Measurements from ENCODE around the gene CYFIP2. TPM values are rescaled to one million over a fixed set of nuclear protein-coding genes. Genes with fewer than 3 reads are reported as not detected.

The CYFIP2 gene
- 10 to 100 TPM; 17.8 to 25.2 TPM for total RNA-seq

DNA sequence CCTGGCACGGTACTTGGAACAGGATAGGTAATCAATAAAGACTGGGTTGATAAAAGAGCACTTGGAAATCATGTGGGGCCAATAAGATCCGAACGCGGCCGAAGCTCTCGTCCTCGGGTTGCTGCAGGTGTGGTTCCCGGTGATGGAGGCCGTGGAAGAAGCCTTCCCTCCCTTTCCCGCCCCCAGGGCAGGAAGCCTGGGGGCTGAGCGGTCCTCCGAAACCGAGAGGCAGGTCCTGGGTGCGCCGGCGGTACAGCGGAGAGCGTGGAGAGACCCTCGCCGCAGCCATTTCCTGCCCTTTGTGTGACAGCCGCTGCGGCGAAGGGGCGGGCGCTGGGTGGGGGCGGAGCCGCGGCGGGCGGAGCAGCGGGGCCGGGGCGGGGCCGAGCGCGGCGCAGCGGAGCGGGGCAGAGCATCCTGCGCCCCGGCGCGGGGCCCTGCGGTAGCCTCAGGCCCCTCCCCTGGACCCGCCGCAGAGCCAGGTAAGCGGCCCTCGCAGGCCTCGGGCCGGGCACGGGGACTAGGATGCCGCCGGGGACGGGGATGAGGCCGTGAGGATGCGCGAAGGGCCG lies at the start of gene CYFIP2:
Gene CYFIP2 (plus strand): TSS at position 410 of the 572 bp plus-strand sequence. CDS start 19,239 bp downstream, outside the sequence.
- Histone ChIP-seq H3K9me3 (no peaks in the 10 kb centered on the region), H3K27me3 (replicated peaks; ENCODE audit: insufficient read depth) (no peaks in the 10 kb centered on the region), H3K36me3 (no peaks in the 10 kb centered on the region), H3K27ac (peak within 1 kb of the TSS in 1 of 2 donors; percentile 12), H3K4me3 (peak within 1 kb of the TSS; percentile 60 to 70), H3K4me1 (replicated peaks) (no peaks in the 10 kb centered on the region)
- intact Hi-C loops (cut with DNase I), result no loop called here
- TF ChIP-seq POLR2AphosphoS5 (IDR thresholded peaks at IDR 0.05), result no peak
- peak; percentile 25 for DNase-seq (ENCODE audit: low spot score)
- WGBS, result 1% methylated on average over 41 of the region's 58 CpGs

DNA sequence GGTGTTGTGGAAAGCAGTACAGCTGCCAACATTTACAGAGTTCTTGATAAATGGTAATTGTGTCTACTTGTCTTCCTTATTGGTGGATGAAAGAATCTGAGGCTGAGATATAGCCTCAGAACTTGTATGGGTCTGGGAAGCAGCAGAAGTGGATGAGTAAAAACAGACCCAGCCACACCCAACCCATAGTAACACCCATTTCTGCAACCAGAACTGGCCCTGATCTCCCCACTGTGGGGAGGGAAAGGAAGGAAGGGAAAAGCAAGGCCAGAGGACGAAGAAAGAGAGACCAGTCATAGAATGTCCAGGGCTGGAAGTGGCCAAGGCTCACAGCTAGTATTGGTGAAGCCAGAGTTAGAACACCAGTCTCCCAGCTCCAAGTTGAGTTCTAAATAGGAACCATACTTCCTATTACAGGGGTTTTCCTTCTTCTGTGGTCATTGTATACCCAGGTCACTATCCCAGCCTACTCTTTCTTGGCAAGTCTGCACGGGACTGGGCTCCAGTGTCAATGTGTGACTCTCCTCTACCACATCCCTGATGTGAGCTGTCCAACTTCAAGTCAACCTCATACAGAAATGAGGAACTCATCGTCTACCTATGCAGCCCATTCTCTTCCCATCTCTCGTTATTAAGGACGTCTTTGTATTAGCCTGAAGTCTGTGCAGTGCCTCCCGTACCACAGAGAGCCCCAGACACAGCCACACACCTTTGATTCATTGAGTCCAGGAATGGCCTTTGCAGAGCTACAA lies 49.4 kb upstream of the CYFIP2 start:
- no peak overlapping the region for H3K4me3 ChIP-seq
- WGBS, result 76% methylated on average over 6 of the region's 6 CpGs
- no peaks in the 10 kb centered on the region for H3K27me3 ChIP-seq (replicated peaks; ENCODE audit: insufficient read depth)
- no peak for TF ChIP-seq POLR2AphosphoS5 (IDR thresholded peaks at IDR 0.05)
- TF ChIP-seq, protein P1, sequence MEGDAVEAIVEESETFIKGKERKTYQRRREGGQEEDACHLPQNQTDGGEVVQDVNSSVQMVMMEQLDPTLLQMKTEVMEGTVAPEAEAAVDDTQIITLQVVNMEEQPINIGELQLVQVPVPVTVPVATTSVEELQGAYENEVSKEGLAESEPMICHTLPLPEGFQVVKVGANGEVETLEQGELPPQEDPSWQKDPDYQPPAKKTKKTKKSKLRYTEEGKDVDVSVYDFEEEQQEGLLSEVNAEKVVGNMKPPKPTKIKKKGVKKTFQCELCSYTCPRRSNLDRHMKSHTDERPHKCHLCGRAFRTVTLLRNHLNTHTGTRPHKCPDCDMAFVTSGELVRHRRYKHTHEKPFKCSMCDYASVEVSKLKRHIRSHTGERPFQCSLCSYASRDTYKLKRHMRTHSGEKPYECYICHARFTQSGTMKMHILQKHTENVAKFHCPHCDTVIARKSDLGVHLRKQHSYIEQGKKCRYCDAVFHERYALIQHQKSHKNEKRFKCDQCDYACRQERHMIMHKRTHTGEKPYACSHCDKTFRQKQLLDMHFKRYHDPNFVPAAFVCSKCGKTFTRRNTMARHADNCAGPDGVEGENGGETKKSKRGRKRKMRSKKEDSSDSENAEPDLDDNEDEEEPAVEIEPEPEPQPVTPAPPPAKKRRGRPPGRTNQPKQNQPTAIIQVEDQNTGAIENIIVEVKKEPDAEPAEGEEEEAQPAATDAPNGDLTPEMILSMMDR (IDR thresholded peaks at IDR 0.05), result no peak
- no peak for TF ChIP-seq POLR2A (IDR thresholded peaks at IDR 0.05)
- no peaks in the 10 kb centered on the region for H3K4me1 ChIP-seq (replicated peaks)
- DNase-seq (ENCODE audit: low spot score), result no peak
- H3K36me3 ChIP-seq, result no peaks in the 10 kb centered on the region
- intact Hi-C loops (cut with DNase I), result no loop called here
- H3K27ac ChIP-seq, result no peak overlapping the region
- no peaks in the 10 kb centered on the region for H3K9me3 ChIP-seq

DNA sequence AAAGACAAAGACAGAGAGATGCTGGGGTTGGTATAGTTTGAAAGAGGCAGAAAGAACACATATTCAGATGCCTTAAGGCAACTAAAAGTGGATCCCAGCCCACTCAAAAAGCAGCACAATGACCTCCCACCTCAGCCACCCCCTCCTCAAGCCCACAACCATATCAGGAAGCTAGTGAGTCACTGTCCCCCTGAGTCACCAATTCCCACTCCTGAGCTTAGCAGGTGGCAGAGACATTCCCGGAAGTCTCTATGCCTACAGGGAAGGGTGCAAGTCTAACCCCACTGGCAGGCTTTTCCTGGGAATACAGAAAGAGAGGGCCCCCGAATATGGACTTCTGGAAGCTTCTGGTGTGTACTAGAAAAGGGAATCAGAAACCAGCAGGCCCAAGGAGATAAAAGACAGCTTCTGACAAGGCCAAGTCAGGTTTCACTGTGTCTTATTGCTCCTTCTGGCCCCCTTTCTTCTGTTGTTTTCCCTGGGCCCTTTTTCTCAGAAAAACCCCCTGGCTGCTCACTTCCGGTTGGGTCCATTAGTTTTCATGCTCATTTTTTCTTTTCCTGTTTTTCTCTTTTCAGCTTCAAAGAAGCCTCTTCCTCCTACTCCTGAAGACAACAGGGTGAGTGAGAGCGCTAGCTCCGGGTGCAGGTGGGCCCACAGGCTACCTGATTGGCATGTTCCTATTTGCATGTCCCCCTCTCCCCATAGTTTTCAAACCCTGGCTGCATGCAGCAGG lies 48.5 kb upstream of the CYFIP2 start:
- intact Hi-C loops (cut with DNase I), result no loop called here
- H3K27ac ChIP-seq, result no peak overlapping the region
- TF ChIP-seq, protein P1 (IDR thresholded peaks at IDR 0.05), result no peak
- TF ChIP-seq POLR2AphosphoS5 (IDR thresholded peaks at IDR 0.05), result no peak
- TF ChIP-seq POLR2A (IDR thresholded peaks at IDR 0.05), result no peak
- no peaks in the 10 kb centered on the region for H3K4me1 ChIP-seq (replicated peaks)
- no peaks in the 10 kb centered on the region for H3K36me3 ChIP-seq
- no peaks in the 10 kb centered on the region for H3K9me3 ChIP-seq
- no peak overlapping the region for H3K4me3 ChIP-seq
- WGBS, result 45% methylated on average over 5 of the region's 5 CpGs
- no peaks in the 10 kb centered on the region for H3K27me3 ChIP-seq (replicated peaks; ENCODE audit: insufficient read depth)
- DNase-seq (ENCODE audit: low spot score), result no peak

DNA sequence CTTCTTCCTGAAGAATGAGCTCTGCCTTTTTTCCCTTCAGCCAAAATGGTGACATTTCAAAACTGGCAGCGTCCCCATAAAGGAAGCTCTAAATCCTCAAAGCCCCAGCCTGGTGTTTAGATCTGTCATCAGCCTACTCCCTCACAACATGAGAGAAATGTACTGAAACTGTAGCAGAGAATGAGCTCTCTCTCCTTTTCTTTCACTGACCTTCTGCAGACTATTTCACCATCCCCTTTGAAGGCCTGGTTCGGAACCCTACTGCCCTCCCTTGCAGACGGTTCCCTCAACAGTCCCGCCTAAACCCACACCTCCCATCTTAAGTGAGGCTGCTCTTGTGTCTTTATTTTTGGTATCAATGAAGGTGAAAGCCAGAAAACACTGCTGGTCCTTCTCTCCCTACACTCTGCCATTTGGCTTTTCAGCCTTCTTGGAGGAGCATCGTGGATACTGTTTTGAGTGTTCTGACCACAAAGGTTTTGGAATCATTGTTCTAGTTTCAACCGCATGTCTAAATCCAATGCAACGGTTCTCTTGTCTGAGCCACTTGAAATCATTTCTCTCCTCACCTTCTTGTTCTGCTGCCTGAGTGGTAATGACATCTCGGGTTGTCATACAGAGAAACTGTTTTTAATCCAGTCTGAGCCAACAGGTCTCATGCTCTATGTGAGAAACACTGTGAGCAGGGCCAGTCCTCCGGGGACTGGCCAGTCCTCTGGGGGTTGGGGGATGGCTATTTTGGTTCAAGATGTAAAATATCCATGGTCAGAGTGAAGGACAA lies 46.2 kb upstream of the CYFIP2 start:
- Histone ChIP-seq H3K27ac (no peak overlapping the region), H3K4me1 (replicated peaks) (no peaks in the 10 kb centered on the region), H3K27me3 (replicated peaks; ENCODE audit: insufficient read depth) (no peaks in the 10 kb centered on the region), H3K36me3 (no peaks in the 10 kb centered on the region), H3K9me3 (no peaks in the 10 kb centered on the region), H3K4me3 (no peak overlapping the region)
- no peak for DNase-seq (ENCODE audit: low spot score)
- WGBS, result 64% methylated on average over 9 of the region's 9 CpGs
- intact Hi-C loops (cut with DNase I), result no loop called here
- TF ChIP-seq POLR2A (IDR thresholded peaks at IDR 0.05) (no peak), POLR2AphosphoS5 (IDR thresholded peaks at IDR 0.05) (no peak)
- TF ChIP-seq, protein P1 (IDR thresholded peaks at IDR 0.05), result no peak

DNA sequence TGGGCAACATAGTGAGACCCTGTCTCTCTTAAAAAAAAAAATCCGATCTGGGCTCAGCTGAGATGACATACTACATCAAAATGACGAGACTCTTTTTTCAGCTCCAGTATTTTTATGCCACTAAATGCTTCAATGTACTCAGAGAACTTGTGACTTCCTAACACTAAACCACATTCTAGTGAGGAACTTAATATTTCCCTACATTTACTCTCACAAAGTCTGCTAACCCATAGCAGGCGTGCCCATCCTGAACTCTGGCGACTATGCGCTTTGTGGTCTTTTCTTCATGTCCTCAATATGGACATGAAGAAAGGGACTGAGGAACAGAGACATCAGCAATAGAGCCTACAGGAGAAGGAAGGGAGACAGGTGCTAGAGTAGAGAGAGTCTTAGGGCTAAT lies 44.0 kb upstream of the CYFIP2 start:
- Histone ChIP-seq H3K27ac (no peak overlapping the region), H3K36me3 (no peaks in the 10 kb centered on the region), H3K27me3 (replicated peaks; ENCODE audit: insufficient read depth) (no peaks in the 10 kb centered on the region), H3K9me3 (no peaks in the 10 kb centered on the region), H3K4me3 (no peak overlapping the region), H3K4me1 (replicated peaks) (no peaks in the 10 kb centered on the region)
- TF ChIP-seq POLR2A (IDR thresholded peaks at IDR 0.05) (no peak), POLR2AphosphoS5 (IDR thresholded peaks at IDR 0.05) (no peak)
- DNase-seq (ENCODE audit: low spot score), result no peak
- intact Hi-C loops (cut with DNase I), result no loop called here
- 93% methylated on average over 5 of the region's 5 CpGs for WGBS

Measured in prostate gland (tissue), 2 donors.